ENCODE data around the gene LRMDA. TPM values are rescaled to one million over a fixed set of nuclear protein-coding genes. Genes with fewer than 3 reads are reported as not detected.

LRMDA gene
- total RNA-seq, 2 experiments from 2014 or later: not detected

DNA sequence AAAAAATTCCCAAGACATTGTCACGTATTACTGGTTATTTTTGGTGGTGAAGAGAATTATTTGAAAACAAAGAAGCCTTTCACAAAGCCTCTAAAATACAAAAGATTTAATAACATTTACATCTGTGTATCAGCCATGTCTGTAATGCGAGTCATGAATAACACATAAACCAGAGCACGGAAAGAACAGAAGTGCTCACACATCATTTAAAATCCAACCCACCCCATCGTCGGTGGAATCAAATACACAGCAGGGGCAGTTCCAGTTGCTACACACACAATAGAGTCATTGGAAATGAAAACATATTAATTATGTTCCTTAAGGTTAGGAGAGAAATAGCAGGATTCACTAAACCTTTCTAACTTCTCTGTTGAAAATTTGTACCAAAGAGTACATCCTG, 1108.9 kb downstream of the LRMDA start:
- no peaks in the 10 kb centered on the region for H3K4me1 Mint-ChIP-seq (ENCODE audit: low read depth)
- intact Hi-C loops (cut with micrococcal nuclease): loop anchor here (10.0 kb wide), 1 partner anchor 444 kb away; no protein-coding TSS in a partner anchor
- H3K27me3 Mint-ChIP-seq (ENCODE audit: low read depth): no peaks in the 10 kb centered on the region
- CTCF ChIA-PET: no interaction called here
- no peaks in the 10 kb centered on the region for H3K36me3 Mint-ChIP-seq (ENCODE audit: low read depth)
- no peak overlapping the region for H3K27ac Mint-ChIP-seq
- no peaks in the 10 kb centered on the region for H3K9me3 Mint-ChIP-seq
- DNase-seq: no peak
- no peak overlapping the region for H3K4me3 Mint-ChIP-seq

DNA sequence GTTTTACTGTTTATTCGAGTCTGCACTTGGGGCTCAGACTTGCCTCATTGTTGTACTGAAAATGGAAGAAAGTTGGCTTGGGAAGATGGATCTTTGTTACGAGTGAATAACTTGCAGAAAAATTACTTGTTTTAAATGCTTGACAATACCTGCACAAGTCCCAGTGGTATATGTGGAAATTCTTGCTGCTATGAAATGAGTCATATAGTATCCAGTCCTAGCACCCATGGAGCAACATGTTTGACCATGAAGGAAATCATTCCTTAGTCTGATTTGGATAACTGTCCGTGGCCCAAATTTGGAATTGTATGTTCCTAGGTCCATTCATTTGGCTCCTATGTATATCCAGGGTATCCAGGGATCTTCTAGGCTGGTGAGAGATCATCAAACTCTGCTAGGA, 1109.4 kb downstream of the LRMDA start:
- no peak for DNase-seq
- no peaks in the 10 kb centered on the region for H3K4me1 Mint-ChIP-seq (ENCODE audit: low read depth)
- CTCF ChIA-PET: no interaction called here
- H3K27ac Mint-ChIP-seq: no peak overlapping the region
- no peaks in the 10 kb centered on the region for H3K9me3 Mint-ChIP-seq
- H3K36me3 Mint-ChIP-seq (ENCODE audit: low read depth): no peaks in the 10 kb centered on the region
- H3K4me3 Mint-ChIP-seq: no peak overlapping the region
- intact Hi-C loops (cut with micrococcal nuclease): loop anchor here (10.0 kb wide), 1 partner anchor 444 kb away; no protein-coding TSS in a partner anchor
- peaks cover under 1% of the 10 kb centered on the region for H3K27me3 Mint-ChIP-seq (ENCODE audit: low read depth)

DNA sequence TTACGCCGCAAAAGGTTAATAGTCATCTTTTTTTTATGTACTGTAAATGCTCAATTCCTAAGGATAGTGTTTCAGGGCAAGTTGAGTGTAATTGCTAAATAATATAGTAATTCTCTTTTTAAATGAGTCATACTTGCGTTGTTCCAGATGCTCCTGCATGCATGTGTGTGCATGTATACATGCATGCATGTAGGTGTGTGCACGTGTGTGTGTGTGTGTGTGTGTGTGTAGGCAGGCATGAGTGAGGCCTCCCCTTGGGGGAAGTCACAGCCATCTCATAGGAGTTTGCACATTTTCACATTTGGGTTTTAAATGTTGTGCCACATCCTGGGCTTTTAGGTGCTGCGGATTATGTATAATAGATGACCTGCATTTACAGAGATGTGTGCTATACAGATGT, 1110.4 kb downstream of the LRMDA start:
- Mint-ChIP-seq H3K9me3 (no peaks in the 10 kb centered on the region), H3K27ac (no peak overlapping the region), H3K27me3 (ENCODE audit: low read depth) (peaks cover 3% of the 10 kb centered on the region), H3K4me1 (ENCODE audit: low read depth) (no peaks in the 10 kb centered on the region), H3K36me3 (ENCODE audit: low read depth) (no peaks in the 10 kb centered on the region), H3K4me3 (no peak overlapping the region)
- DNase-seq: no peak
- intact Hi-C loops (cut with micrococcal nuclease): loop anchor here (10.0 kb wide), 1 partner anchor 443 kb away; no protein-coding TSS in a partner anchor
- CTCF ChIA-PET: no interaction called here

DNA sequence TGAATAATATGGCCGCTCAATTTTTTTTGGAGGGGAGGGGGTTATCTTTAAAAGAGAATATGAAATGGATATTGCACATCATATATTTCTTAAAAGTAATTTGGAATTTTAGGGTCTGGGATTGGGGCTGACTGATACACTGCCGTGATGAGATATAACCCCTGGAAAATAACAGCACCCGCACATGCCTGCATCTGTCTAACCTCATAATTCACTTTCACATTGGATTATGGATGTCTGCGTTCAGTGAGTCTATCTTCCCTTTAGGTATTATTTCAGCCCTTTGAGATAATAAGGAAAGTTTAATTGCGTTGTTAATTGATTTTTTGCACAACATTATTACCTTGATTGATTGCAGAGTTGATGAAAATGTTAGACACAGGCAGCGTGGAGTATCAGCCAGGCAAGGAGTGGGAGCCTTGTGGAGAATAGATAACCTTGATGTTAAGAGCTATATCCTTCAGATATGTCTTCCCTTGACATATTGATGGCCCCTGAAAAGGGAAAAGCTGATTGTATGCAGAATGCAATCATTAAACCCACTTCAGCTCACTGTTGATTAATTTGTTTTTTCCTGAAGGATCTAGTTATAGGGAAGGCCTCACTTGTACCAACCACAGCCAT, 1111.0 kb downstream of the LRMDA start:
- intact Hi-C loops (cut with micrococcal nuclease): loop anchor here (10.0 kb wide), 1 partner anchor 442 kb away; no protein-coding TSS in a partner anchor
- Mint-ChIP-seq H3K9me3 (no peaks in the 10 kb centered on the region), H3K4me3 (no peak overlapping the region), H3K36me3 (ENCODE audit: low read depth) (no peaks in the 10 kb centered on the region), H3K27me3 (ENCODE audit: low read depth) (peaks cover 3% of the 10 kb centered on the region), H3K4me1 (ENCODE audit: low read depth) (no peaks in the 10 kb centered on the region), H3K27ac (no peak overlapping the region)
- CTCF ChIA-PET: no interaction called here
- DNase-seq: no peak

DNA sequence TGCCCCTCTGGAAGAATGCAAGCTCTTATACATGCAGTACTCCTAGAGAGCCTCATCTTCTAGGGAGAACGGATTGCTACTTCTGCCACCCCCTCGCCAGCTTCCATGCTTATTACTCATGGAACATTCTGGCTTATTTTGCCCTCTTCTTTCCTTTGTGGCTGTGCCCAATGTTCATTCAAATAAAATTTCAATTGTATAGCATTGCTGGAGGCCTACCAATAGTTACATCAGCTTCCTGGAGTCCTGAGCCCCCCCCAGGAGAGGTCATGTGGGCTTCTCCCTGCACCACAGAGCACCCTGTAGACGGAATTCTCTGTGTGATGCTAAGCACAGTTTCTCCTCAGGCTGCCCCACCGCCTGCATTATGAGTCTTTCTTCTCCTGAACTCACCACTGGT, 1112.2 kb downstream of the LRMDA start:
- peaks cover 8% of the 10 kb centered on the region for H3K27me3 Mint-ChIP-seq (ENCODE audit: low read depth)
- H3K9me3 Mint-ChIP-seq: no peaks in the 10 kb centered on the region
- intact Hi-C loops (cut with micrococcal nuclease): loop anchor here (10.0 kb wide), 1 partner anchor 441 kb away; no protein-coding TSS in a partner anchor
- CTCF ChIA-PET: no interaction called here
- H3K27ac Mint-ChIP-seq: no peak overlapping the region
- no peak for DNase-seq
- H3K36me3 Mint-ChIP-seq (ENCODE audit: low read depth): no peaks in the 10 kb centered on the region
- H3K4me1 Mint-ChIP-seq (ENCODE audit: low read depth): no peaks in the 10 kb centered on the region
- H3K4me3 Mint-ChIP-seq: no peak overlapping the region

DNA sequence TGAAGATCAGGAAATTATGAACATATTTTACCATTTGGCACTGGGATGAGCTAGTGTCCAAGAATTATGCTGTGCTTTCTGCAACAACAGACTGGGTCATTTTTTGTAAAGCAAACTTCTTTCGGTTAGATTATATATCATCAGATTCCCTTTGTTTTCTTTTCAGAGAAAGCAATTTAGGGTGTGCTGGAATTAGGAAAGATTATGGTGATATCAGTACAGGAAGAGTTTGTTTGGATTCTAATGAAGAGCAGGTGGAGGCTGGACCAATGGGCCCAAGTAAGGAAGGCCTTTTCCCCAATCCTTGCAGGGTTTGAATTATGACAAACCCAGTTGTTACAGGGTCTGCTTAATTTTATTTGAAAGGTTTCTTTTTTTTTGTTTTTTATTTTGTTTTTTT, 1113.4 kb downstream of the LRMDA start:
- Mint-ChIP-seq H3K27me3 (ENCODE audit: low read depth) (peaks cover 8% of the 10 kb centered on the region), H3K36me3 (ENCODE audit: low read depth) (no peaks in the 10 kb centered on the region), H3K9me3 (no peaks in the 10 kb centered on the region), H3K4me3 (no peak overlapping the region), H3K4me1 (ENCODE audit: low read depth) (no peaks in the 10 kb centered on the region), H3K27ac (no peak overlapping the region)
- intact Hi-C loops (cut with micrococcal nuclease): loop anchor here (10.0 kb wide), 1 partner anchor 440 kb away; no protein-coding TSS in a partner anchor
- DNase-seq: no peak
- CTCF ChIA-PET: no interaction called here

DNA sequence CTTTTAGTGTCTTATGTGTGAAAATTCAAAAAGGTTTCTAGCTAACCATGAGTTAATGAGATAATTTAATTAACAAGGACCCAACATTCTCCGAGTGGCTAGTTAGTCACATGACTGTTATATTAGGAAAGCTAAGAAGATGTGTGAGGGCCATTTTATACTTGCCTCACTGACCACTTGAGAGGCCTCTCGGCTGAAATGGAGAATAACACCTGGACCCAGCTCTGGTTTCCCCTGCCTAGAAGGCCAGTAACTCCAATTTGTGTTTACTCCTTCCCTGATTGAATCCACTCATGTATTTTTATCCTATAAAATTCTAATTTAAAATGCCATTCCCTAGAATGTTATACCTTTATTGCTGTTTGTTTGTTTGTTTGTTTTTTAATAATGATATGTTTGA, 1115.0 kb downstream of the LRMDA start:
- Mint-ChIP-seq H3K36me3 (ENCODE audit: low read depth) (no peaks in the 10 kb centered on the region), H3K4me3 (no peak overlapping the region), H3K27ac (no peak overlapping the region), H3K27me3 (ENCODE audit: low read depth) (peaks cover 8% of the 10 kb centered on the region), H3K4me1 (ENCODE audit: low read depth) (no peaks in the 10 kb centered on the region), H3K9me3 (no peaks in the 10 kb centered on the region)
- CTCF ChIA-PET: interaction anchor here (0.6 kb wide), 1 partner anchor 244 kb away, joined by 6 read pairs; no protein-coding TSS in a partner anchor
- DNase-seq: no peak
- intact Hi-C loops (cut with micrococcal nuclease): loop anchor here (10.0 kb wide), 1 partner anchor 438 kb away; no protein-coding TSS in a partner anchor

DNA sequence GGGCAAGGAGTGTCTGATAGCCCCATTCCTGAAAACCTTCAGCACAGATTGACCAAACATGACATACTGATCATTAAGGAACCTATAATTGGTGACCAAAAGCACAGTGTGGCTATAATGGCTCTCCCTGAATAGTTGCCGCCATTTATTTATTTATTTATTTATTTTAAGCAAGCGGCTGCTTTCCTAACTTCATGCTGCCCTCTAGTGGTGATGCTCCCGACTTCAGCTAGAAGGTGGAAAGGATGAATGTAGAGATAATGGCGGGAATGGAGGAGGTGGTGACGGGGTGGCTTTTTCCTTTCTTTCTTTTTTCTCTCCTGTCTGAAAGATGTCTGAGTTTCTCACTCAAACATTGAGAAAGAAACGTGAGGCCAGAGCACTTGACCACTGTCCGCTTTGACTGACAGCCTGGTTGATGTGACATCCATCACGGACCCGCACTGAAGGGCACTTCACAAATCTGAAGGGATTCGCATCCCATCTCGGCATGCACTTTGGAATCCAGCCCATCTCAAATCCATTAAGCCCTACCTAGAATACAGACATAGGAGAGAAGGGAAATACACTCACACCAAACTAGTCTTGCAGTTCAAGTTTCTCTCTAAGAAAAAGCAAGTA, 1116.0 kb downstream of the LRMDA start:
- H3K27me3 Mint-ChIP-seq (ENCODE audit: low read depth): peaks cover 8% of the 10 kb centered on the region
- intact Hi-C loops (cut with micrococcal nuclease): loop anchor here (10.0 kb wide), 1 partner anchor 437 kb away; no protein-coding TSS in a partner anchor
- H3K9me3 Mint-ChIP-seq: no peaks in the 10 kb centered on the region
- no peak overlapping the region for H3K4me3 Mint-ChIP-seq
- no peaks in the 10 kb centered on the region for H3K4me1 Mint-ChIP-seq (ENCODE audit: low read depth)
- DNase-seq: peak; percentile 73
- CTCF ChIA-PET: no interaction called here
- H3K36me3 Mint-ChIP-seq (ENCODE audit: low read depth): no peaks in the 10 kb centered on the region
- H3K27ac Mint-ChIP-seq: no peak overlapping the region

DNA sequence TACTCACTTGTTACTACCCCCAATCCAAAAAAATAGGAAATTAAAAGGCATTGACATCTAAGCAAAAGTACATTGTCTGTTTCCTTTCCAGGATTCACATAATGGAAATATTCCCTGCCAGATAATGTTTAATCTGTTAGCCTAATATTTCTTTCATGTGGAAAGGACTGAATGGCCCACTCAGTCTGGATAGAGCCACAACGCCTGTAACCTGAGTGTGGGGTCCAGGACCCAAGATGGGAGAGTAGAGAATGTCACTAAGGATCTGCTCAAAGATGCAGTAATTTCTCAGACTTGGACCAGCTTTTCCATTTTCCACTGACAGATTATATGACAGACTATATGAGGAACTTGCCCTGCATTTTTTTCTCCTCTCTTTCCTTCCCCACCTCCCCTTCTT, 1117.3 kb downstream of the LRMDA start:
- Mint-ChIP-seq H3K36me3 (ENCODE audit: low read depth) (no peaks in the 10 kb centered on the region), H3K27me3 (ENCODE audit: low read depth) (peaks cover 8% of the 10 kb centered on the region), H3K4me3 (no peak overlapping the region), H3K27ac (no peak overlapping the region), H3K4me1 (ENCODE audit: low read depth) (no peaks in the 10 kb centered on the region), H3K9me3 (no peaks in the 10 kb centered on the region)
- no peak for DNase-seq
- CTCF ChIA-PET: no interaction called here
- intact Hi-C loops (cut with micrococcal nuclease): loop anchor here (10.0 kb wide), 1 partner anchor 436 kb away; no protein-coding TSS in a partner anchor

DNA sequence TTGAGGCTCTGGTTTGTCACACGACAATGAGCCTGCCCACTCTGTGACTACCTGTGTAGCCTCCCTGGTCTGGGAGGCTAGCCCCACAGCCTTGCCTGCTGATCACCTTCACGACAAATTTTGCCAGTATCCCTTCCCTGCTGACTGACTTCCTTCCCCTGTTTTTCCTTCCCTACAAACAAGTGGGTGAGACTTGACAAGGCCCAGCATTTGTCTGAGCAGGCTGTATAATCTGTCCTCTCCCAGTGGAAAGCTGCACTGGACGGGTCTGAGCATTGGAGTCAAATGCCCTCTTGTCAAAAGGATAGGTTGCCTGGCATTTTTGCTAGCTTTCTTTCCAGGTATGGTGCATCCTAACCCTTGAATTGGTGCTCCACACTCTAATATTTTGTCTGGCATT, 1117.7 kb downstream of the LRMDA start:
- no peaks in the 10 kb centered on the region for H3K9me3 Mint-ChIP-seq
- DNase-seq: no peak
- peaks cover 8% of the 10 kb centered on the region for H3K27me3 Mint-ChIP-seq (ENCODE audit: low read depth)
- no peak overlapping the region for H3K27ac Mint-ChIP-seq
- intact Hi-C loops (cut with micrococcal nuclease): loop anchor here (10.0 kb wide), 1 partner anchor 436 kb away; no protein-coding TSS in a partner anchor
- CTCF ChIA-PET: no interaction called here
- no peaks in the 10 kb centered on the region for H3K36me3 Mint-ChIP-seq (ENCODE audit: low read depth)
- H3K4me3 Mint-ChIP-seq: no peak overlapping the region
- no peaks in the 10 kb centered on the region for H3K4me1 Mint-ChIP-seq (ENCODE audit: low read depth)

DNA sequence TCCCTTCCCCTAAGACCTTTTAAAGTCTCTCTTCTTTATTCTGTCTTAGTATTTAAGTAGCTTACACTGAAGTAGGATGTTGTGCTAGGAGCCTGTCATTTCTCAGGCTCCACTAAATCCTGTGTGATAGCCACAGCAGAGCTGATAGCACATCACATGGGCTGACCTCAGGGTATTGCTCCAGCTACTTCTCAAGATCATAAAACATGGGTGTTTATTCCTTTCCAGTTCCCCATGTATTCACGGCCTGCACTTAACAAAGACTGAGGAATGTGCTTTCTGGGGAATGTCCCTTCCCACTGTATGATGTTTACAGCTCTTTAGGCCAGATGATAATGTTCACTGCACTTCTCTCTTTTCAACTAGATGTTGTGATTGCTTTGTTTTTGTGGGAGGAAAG, 1119.4 kb downstream of the LRMDA start:
- Mint-ChIP-seq H3K4me3 (no peak overlapping the region), H3K27ac (no peak overlapping the region), H3K36me3 (ENCODE audit: low read depth) (no peaks in the 10 kb centered on the region), H3K27me3 (ENCODE audit: low read depth) (peaks cover 7% of the 10 kb centered on the region), H3K9me3 (no peaks in the 10 kb centered on the region), H3K4me1 (ENCODE audit: low read depth) (no peaks in the 10 kb centered on the region)
- intact Hi-C loops (cut with micrococcal nuclease): no loop called here
- no peak for DNase-seq
- CTCF ChIA-PET: no interaction called here

DNA sequence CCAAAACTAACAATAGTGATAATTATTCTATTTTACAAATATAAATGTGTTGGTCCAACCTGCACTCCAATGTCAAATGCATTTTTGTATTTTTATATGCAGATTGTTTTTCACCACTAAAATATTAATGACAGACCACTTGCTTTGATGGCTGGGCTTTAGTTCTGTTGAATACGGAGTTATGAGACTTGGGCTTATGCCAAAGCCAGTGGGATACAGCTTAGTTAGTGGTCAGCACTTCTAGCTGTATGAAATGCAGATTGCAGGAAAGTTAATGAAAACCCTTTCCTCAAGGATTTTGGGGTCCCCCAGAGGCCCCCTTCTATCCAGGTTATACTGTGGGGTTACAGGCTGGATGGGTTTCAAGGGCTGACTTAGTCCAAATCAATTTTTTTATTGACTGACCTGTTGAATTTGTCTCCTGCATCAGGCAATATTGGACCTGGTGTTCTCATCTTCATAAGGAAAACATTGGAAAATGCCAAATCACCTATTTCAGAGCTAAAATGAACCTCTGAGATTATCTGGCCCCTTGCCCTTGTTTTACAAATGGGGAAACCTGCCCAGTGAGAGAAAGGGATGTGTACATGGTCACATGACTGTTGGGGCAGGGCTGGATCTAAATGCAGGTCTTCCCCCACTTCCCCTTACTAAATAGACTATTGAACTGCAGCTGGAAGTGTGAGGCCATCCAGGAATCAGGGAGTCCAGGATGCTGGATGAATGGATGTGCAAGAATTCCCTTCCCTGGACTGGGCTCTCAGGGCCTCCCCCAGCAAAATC, 1120.9 kb downstream of the LRMDA start:
- CTCF ChIA-PET: no interaction called here
- H3K4me1 Mint-ChIP-seq (ENCODE audit: low read depth): no peaks in the 10 kb centered on the region
- no peaks in the 10 kb centered on the region for H3K9me3 Mint-ChIP-seq
- no peaks in the 10 kb centered on the region for H3K36me3 Mint-ChIP-seq (ENCODE audit: low read depth)
- no peak overlapping the region for H3K27ac Mint-ChIP-seq
- no peak overlapping the region for H3K4me3 Mint-ChIP-seq
- intact Hi-C loops (cut with micrococcal nuclease): no loop called here
- H3K27me3 Mint-ChIP-seq (ENCODE audit: low read depth): peaks cover 5% of the 10 kb centered on the region
- DNase-seq: no peak

All from activated naive CD4-positive, alpha-beta T cell treated with anti-CD3 and anti-CD28 coated beads for 36 hours (primary cell).